Mucosa of stomach (tissue), 1 donor: ENCODE data around the gene PHTF2.

Source experiments
- H3K27me3 ChIP-seq: one replicate; pipeline ENCODE4 v1.7.0; 2013; ENCODE audit warnings: mild to moderate bottlenecking, low read length; ENCODE audit not compliant: control insufficient read depth, insufficient read depth
- H3K36me3 ChIP-seq: one replicate; pipeline ENCODE4 v1.7.0; 2013; ENCODE audit warnings: low read length; ENCODE audit not compliant: control insufficient read depth, insufficient read depth
- H3K4me1 ChIP-seq: one replicate; pipeline ENCODE4 v1.7.0; 2013; ENCODE audit warnings: mild to moderate bottlenecking, low read length; ENCODE audit not compliant: control insufficient read depth, insufficient read depth
- H3K4me3 ChIP-seq: one replicate; pipeline ENCODE4 v1.7.0; 2013; ENCODE audit warnings: low read length
- H3K9ac ChIP-seq: one replicate; pipeline ENCODE4 v1.7.0; 2013; ENCODE audit warnings: mild to moderate bottlenecking, low read length, moderate library complexity
- H3K9me3 ChIP-seq: one replicate; pipeline ENCODE4 v1.7.0; 2013; ENCODE audit warnings: mild to moderate bottlenecking, low read length, moderate library complexity; ENCODE audit not compliant: control insufficient read depth
- donor health status: Pancreatic carcinoma.

The PHTF2 gene

GRCh38 chr7:77837966-77838365, 39.4 kb downstream of the PHTF2 start:
- peaks cover 4% of the 10 kb centered on the region for H3K4me1 ChIP-seq

DNA sequence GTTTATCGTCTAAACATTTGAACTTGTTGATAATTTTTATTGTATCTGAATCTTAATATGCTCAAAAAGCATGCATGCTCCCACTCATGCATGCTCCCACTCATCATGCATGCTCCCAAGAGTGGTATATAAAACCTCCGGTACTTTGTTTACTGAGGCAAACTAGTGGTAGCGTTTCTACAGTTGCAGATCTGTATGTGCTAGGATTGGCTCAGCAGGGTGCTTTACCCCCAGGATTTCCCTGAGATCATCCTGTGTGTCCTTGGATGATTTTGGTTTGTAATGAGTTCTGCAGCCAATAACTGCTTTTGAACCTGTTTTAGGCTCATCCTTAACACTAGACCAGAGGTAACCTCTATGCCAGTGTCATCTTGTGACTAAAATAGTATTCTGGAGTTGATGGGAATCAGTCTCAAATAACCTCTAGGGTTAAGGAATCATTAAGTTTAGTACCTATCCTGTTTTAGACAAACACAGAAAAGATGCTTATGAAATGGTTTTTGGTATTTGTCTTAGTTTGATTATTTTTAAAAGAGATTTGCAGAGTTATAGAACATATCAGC, 40.4 kb downstream of the PHTF2 start:
- Histone ChIP-seq H3K9ac (no peak overlapping the region), H3K36me3 (no peaks in the 10 kb centered on the region), H3K27me3 (no peaks in the 10 kb centered on the region), H3K9me3 (no peaks in the 10 kb centered on the region), H3K4me3 (no peak overlapping the region), H3K4me1 (peaks cover 4% of the 10 kb centered on the region)

More at GRCh38 chr7:77837966-77838365, 39.4 kb downstream of the PHTF2 start:
- Histone ChIP-seq H3K36me3 (no peaks in the 10 kb centered on the region), H3K9ac (no peak overlapping the region), H3K27me3 (no peaks in the 10 kb centered on the region), H3K9me3 (no peaks in the 10 kb centered on the region), H3K4me3 (no peak overlapping the region)

DNA sequence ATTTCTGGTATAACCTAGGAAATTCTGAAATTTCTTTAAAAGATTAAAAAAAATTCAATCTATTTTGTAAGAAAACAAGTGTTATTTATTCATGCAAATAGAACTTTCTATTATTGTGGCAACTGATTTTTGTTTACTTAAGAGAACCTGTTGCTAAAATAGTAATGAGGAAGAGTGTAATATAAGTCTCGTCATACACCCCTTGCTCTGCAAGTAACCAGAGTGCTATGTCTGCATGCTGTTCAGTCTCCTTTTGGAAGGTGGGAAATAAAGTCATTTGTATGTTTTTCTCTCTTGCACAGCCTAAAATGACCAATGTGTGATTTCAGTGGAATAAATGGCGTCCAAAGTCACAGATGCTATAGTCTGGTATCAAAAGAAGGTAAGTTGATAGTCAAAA, 41.3 kb downstream of the PHTF2 start:
- no peak overlapping the region for H3K4me3 ChIP-seq
- no peaks in the 10 kb centered on the region for H3K9me3 ChIP-seq
- no peaks in the 10 kb centered on the region for H3K27me3 ChIP-seq
- H3K36me3 ChIP-seq = no peaks in the 10 kb centered on the region
- no peak overlapping the region for H3K9ac ChIP-seq
- H3K4me1 ChIP-seq = peaks cover 4% of the 10 kb centered on the region

GRCh38 chr7:77843194-77843593, 44.6 kb downstream of the PHTF2 start:
- Histone ChIP-seq H3K4me1 (no peaks in the 10 kb centered on the region), H3K9ac (no peak overlapping the region), H3K27me3 (no peaks in the 10 kb centered on the region), H3K36me3 (no peaks in the 10 kb centered on the region), H3K4me3 (no peak overlapping the region), H3K9me3 (no peaks in the 10 kb centered on the region)

GRCh38 chr7:77846317-77847092, 47.9 kb downstream of the PHTF2 start:
- Histone ChIP-seq H3K36me3 (no peaks in the 10 kb centered on the region), H3K9ac (no peak overlapping the region), H3K4me3 (no peak overlapping the region), H3K27me3 (no peaks in the 10 kb centered on the region), H3K9me3 (no peaks in the 10 kb centered on the region), H3K4me1 (no peaks in the 10 kb centered on the region)

GRCh38 chr7:77855371-77856083, 57.0 kb downstream of the PHTF2 start:
- Histone ChIP-seq H3K36me3 (no peaks in the 10 kb centered on the region), H3K4me1 (peaks cover 7% of the 10 kb centered on the region), H3K4me3 (no peak overlapping the region), H3K9me3 (no peaks in the 10 kb centered on the region), H3K9ac (no peak overlapping the region), H3K27me3 (no peaks in the 10 kb centered on the region)

DNA sequence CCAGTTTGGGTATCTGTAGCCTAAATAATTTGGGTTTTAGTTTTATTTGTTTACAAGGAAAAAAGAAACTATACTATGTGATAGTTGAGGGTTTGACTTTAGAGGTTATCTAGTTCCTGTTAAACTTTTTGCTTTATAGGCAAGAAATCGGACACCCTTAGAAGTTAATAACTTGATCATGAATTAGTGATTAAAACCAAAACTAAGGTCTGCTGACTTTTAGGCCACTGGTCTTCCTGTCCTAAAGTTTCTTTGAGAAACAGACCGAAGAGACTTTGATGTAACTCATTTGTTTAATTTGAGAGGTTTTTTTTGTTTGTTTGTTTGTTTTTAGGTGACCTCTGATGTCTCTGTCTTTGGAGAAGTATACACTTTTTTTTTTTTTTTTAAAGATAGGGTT, 59.7 kb downstream of the PHTF2 start:
- Histone ChIP-seq H3K9ac (no peak overlapping the region), H3K4me3 (no peak overlapping the region), H3K27me3 (no peaks in the 10 kb centered on the region), H3K36me3 (no peaks in the 10 kb centered on the region), H3K9me3 (no peaks in the 10 kb centered on the region), H3K4me1 (peaks cover 7% of the 10 kb centered on the region)

GRCh38 chr7:77859343-77859742, 60.8 kb downstream of the PHTF2 start:
- H3K9me3 ChIP-seq = no peaks in the 10 kb centered on the region

GRCh38 chr7:77862691-77863090, 64.1 kb downstream of the PHTF2 start:
- Histone ChIP-seq H3K36me3 (no peaks in the 10 kb centered on the region), H3K9me3 (no peaks in the 10 kb centered on the region), H3K4me3 (no peak overlapping the region), H3K9ac (no peak overlapping the region), H3K27me3 (no peaks in the 10 kb centered on the region), H3K4me1 (no peaks in the 10 kb centered on the region)

More at GRCh38 chr7:77859343-77859742, 60.8 kb downstream of the PHTF2 start:
- H3K36me3 ChIP-seq = no peaks in the 10 kb centered on the region
- no peak overlapping the region for H3K4me3 ChIP-seq
- H3K27me3 ChIP-seq = no peaks in the 10 kb centered on the region
- H3K4me1 ChIP-seq = peaks cover 7% of the 10 kb centered on the region
- H3K9ac ChIP-seq = no peak overlapping the region

DNA sequence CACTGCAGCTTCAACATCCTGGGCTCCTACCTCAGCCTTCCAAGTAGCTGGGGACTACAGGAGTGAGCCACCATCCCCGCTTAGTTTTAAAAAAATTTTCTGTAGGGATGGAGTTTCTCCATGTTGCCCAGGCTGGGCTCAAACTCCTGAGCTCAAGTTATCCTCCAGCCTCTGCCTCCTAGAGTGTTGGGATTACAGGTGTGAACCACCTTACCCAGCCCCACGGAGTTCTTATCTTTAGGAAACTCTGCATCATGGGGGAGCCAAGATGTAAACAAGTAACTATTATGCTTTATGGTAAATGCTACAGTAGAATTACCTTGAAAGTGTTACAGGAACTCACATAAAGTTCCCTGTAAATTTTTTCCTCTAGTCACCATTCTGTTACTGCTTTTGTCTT, 65.3 kb downstream of the PHTF2 start:
- no peaks in the 10 kb centered on the region for H3K4me1 ChIP-seq
- no peaks in the 10 kb centered on the region for H3K27me3 ChIP-seq
- no peaks in the 10 kb centered on the region for H3K36me3 ChIP-seq
- no peaks in the 10 kb centered on the region for H3K9me3 ChIP-seq
- H3K4me3 ChIP-seq = no peak overlapping the region
- H3K9ac ChIP-seq = no peak overlapping the region

DNA sequence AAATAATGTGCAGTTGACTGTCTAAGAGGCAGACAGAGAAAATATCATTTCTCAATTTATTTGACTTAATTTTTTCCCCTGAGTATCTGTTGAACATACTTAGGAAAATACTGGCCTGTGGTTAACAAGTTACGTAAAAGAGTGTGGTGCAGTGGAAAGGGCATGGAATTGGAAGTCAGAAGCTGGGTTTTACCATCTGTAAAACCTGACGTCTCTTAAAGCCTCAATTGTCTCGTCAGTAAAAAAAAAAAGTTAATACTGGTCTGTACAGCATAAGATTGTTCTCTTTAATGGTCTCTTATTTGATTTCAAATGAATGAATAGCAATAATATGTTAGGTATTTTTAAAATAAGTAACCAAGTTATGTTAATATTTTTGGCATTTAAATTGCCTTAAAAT, 67.8 kb downstream of the PHTF2 start:
- Histone ChIP-seq H3K9me3 (no peaks in the 10 kb centered on the region), H3K4me3 (no peak overlapping the region), H3K9ac (no peak overlapping the region), H3K36me3 (no peaks in the 10 kb centered on the region), H3K27me3 (no peaks in the 10 kb centered on the region), H3K4me1 (no peaks in the 10 kb centered on the region)

GRCh38 chr7:77866786-77867536, 68.4 kb downstream of the PHTF2 start:
- Histone ChIP-seq H3K36me3 (no peaks in the 10 kb centered on the region), H3K4me3 (no peak overlapping the region), H3K9ac (no peak overlapping the region), H3K27me3 (no peaks in the 10 kb centered on the region), H3K4me1 (no peaks in the 10 kb centered on the region), H3K9me3 (no peaks in the 10 kb centered on the region)
